Gastrocnemius medialis (tissue), 4 donors: ENCODE measurements around the gene VIL1.

Experiments used
- CTCF ChIP-seq, 5 experiments: fragments of 450-650 bp in 3 of 5; fragments of 200-600 bp in 2 of 5; sonication (generic) in 2 of 5; IDR thresholded peaks in 4 of 5; conservative IDR thresholded peaks in 1 of 5; 1 replicate in 4 of 5; 2 replicates in 1 of 5; pipeline ENCODE4 v1.5.1; 2016 to 2019; ENCODE audit warnings: antibody characterized with exemption in 5 of 5, mild to moderate bottlenecking in 3 of 5, moderate library complexity in 3 of 5
- POLR2A ChIP-seq, 2 donors: fragments of 450-650 bp; IDR thresholded peaks; one replicate each; pipeline ENCODE4 v1.6.1; 2017; ENCODE audit warnings: antibody characterized with exemption in 2 of 2, mild to moderate bottlenecking in 2 of 2, moderate library complexity in 2 of 2

GRCh38 chr2:218400167-218400929 lies 18.6 kb upstream of the VIL1 start:
- TF ChIP-seq CTCF (IDR thresholded peaks at IDR 0.05 in 4 of 5, conservative IDR thresholded peaks at IDR 0.05 in 1 of 5): no peak
- TF ChIP-seq POLR2A (IDR thresholded peaks at IDR 0.05): no peak
